CD4-positive, alpha-beta T cell treated with Interleukin-17A for 1 hour (primary cell): ENCODE measurements around the gene MYH14.

Source experiments
- DNase-seq: peaks from one replicate; pipeline ENCODE4 v3.0.0-alpha.2; 2020

Gene MYH14

DNA sequence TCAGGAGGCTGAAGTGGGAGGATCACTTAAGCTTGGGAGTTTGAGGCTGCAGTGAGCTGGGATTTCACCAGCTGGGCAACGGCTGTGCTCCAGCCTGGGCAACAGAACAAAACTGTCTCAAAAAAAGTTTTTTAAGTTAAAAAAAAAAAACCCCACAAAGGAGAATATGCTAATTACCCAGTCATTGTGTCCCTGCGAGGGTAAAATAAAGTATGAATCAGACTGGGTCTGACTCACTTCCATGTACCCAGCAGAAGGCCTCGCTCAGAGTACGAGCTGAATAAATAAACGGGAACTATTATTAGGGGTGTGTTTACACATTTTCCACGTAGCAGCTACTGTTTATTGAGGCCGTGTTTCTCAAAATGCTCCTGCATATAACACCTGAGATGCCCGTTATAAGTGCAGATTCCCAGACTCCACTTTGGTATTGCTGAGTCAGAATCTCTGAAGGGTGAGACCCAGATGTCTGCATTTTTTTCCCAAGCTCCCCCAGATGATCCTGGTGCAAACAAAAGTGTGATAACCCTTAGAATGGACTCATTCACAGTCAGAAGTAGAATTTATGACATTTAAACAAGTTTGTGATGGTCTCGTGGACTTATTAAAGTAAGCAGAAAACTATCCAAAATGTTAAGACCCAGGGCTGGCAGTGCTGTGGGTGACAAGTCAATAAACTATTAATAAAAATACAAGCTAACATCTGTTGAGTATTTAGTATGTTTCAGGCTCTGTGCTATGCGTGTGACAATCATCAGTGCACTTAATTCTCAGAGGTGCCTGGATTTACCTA, 97.6 kb downstream of the MYH14 start:
- no peak for DNase-seq

DNA sequence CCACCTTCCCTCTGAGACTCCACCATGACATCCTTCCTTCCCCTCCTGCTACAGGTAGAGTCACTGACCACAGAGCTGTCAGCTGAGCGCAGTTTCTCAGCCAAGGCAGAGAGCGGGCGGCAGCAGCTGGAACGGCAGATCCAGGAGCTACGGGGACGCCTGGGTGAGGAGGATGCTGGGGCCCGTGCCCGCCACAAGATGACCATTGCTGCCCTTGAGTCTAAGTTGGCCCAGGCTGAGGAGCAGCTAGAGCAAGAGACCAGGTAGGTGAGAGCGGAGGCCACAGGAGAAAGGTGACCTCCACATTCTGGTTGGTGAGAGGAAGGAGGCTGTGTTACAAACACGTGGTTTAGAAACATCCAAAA, 98.2 kb downstream of the MYH14 start:
- DNase-seq = no peak

DNA sequence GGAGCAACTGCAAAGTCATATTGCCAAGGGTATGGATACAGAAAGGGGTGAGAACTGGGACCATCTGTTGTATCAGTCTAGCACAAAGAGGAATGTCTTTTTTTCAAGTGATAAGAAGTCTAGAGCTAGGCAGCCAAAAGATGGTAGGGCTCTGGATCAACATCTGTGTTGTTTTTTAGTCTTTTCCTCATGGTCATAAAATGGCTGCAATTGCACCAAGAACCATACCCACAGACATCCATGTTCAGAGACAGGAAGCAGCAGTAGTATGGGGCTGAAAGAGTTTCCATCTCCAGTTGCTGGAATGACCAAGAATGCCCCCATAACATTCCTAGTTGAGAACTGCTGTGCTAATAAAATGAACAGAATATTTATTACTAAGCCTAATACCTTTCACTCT, 100.1 kb downstream of the MYH14 start:
- no peak for DNase-seq

DNA sequence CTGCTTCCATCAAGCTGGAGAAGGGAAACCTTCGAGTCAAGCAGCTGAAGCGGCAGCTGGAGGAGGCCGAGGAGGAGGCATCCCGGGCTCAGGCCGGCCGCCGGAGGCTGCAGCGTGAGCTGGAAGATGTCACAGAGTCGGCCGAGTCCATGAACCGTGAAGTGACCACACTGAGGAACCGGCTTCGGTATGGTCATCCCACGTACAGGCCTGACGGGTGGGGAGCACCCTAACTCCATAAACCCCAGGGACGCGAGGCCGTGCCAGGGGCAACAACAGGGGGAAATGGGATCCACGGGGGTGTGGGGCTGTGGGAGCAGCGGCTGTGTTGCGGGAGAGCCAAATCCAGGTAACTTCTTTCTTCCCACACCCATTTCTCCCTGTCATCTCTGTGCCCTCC, 105.6 kb downstream of the MYH14 start:
- no peak for DNase-seq

DNA sequence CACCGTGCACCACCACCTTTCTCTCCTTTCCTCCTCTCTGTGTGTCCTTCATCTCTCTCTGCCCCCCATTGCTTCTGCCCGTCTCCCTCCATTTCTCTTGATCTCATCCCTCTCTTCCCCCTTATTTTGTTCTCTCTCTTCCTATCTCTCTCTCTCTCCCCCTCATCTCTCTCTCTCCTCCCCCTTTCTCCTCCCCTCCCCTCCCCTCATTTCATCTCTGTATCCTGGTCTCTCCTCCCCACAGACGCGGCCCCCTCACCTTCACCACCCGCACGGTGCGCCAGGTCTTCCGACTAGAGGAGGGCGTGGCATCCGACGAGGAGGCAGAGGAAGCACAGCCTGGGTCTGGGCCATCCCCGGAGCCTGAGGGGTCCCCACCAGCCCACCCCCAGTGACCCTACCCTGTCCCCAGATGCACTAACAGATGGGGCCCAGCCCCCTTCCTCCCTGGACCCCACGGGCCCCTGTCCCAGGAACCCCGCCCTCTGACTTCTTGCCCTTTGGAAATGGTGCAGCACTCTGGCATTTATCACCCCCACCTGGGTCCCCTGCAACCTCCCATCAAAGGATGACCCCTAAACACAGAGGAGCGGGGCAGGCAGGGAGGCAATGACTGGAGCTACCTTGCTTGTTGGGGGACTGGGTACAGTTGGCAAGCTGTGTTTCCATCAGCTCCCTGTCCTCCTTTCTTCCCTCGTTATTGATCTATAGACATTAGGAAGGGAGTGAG, 106.1 kb downstream of the MYH14 start:
- DNase-seq = no peak

DNA sequence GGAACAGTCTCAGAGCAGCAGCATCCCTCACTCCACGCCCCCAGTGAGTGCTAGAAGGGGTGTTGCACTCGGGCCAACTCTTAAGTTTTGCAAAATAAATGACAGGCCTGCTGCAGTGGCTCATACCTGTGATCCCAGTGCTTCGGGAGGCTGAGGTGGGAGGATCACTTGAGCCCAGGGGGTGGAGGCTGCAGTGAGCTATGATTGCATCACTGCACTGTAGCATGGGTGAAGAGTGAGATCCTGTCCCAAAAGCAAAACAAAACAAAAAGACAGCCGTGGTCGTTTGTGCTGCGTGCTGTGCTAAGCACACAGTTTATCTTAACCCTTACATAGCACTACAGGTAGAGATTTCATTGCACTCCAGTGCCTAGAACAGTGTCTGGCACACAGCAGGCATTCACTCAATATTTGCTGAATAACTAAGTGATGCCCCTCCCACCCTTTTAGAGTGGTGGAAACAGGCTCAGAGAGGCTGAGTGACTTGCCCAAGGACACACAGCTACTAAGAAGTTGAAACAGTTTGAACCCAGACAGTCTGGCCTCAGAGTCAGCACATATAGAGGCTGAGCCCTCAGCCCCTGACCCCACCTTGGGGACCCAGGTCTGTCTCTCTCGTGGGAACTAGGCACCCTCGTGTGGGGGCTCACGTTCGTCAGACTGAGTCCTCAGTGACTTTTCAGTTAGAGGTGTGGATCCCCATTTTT, 107.5 kb downstream of the MYH14 start:
- DNase-seq = no peak

DNA sequence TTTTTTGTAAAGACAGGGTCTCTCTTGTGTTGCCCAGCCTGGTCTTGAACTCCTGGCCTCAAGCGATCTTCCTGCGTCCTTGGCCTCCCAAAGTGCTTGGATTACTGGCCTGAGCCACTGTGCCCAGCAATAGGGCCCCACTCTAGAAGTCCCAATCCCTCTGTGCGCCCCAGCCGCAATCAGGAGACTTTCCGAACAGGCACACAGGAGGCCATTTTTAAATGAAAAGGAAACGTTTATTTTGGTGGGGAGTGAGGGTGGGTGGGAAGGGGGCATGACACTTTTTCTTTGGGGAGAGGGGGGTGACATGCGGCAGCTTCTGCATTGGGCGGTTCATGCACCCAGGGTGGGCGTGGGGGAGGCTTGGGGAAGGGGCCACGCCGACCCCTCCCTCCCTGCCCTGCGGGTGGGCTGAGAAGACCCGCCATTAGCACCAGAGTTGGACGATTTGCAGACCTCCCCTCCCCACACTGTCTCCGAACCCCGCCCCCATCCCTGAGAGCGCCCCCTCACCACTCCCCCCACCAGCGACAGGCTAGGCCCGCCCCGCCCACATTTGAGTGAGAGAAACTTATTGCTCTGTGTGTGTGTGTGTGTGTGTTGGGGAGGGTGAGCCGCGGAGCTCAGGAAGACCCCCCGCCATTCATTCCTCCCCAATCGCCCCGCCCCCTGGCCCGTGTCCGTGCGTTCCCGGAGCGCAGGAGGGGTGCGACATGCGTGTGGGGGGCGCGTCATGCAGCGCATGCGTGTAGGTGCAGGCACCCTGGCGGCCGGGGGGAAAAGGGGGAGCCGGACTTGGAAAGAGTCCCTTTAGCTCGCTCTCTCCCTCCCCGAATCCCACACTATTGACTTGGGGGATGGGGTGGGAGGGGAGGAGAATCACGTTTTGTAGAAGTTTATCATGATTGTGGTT, 108.6 kb downstream of the MYH14 start:
- no peak for DNase-seq

DNA sequence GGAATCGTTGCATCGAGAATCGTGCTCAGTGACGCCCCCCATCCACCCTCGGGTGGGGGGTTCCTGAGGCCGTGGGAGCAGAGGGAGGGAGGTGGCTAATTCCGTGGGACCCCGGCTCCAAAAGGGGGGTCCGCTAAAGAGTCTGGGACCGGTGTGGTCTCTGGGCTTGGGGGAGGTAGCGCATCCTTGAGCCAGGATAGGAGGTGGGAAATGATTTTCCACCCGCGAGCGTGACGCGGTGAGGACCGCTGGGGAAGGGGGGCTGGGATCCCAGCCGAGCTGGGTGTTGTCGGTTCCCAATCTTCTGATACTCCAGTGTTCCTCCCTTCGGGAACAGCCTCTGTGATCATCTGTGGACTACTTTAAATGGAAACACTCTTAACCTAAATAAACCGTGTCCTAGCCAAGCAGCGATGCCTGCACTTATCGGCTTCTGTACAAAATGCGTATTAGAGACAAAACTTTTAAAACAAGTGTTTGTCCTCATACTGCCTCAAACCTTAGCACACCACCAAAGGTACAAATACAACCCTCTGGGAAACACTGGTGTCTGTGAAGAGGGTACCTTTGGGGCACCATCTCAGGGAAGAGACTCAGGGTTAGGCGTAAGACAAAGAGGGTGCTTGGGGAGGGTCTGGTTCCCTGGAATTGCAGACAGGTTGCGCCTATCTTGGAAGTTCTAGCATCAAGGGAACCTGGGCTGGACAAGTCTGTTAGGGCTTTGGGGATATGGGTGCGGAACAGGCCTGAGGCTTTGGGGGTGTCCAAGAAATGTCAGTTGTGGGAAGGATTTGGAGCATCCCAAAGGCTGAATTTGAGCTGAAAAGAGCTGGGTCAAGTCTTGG, 109.8 kb downstream of the MYH14 start:
- no peak for DNase-seq

DNA sequence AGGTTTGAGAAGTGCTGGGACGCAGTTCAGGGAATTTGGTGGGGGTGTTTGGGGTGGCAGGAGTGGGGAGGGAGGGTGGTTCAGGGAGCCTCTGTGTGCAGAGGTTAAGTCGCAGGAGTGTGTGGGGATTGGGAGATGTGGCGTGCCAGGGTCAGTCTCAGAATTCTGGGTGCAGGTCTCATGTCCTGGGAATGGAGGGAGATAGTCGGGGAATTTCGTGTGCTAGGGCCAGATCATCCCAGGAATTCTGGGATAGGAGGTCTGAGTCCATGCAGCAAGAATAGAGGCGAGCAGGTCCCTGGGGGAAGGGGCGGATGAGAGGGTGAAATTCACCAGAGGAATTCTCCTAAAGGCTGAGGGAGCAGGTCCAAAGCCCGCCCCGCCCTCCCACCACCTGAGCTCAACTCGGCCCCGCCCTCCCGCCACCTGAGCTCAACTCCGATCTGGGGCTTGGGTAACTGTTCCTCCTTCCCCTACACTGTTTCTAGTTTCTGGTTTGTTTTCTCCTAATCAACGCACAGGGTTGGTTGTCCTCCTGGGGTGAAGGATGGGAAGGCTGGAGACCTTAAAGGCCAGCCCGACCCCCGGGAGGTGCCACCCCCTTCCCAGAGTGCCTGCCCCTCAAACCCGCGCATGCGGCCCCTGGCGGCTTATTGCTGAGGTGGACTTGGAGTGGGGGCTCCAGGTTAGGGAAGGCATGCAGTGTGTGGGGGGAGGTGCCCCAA, 110.6 kb downstream of the MYH14 start:
- no peak for DNase-seq

DNA sequence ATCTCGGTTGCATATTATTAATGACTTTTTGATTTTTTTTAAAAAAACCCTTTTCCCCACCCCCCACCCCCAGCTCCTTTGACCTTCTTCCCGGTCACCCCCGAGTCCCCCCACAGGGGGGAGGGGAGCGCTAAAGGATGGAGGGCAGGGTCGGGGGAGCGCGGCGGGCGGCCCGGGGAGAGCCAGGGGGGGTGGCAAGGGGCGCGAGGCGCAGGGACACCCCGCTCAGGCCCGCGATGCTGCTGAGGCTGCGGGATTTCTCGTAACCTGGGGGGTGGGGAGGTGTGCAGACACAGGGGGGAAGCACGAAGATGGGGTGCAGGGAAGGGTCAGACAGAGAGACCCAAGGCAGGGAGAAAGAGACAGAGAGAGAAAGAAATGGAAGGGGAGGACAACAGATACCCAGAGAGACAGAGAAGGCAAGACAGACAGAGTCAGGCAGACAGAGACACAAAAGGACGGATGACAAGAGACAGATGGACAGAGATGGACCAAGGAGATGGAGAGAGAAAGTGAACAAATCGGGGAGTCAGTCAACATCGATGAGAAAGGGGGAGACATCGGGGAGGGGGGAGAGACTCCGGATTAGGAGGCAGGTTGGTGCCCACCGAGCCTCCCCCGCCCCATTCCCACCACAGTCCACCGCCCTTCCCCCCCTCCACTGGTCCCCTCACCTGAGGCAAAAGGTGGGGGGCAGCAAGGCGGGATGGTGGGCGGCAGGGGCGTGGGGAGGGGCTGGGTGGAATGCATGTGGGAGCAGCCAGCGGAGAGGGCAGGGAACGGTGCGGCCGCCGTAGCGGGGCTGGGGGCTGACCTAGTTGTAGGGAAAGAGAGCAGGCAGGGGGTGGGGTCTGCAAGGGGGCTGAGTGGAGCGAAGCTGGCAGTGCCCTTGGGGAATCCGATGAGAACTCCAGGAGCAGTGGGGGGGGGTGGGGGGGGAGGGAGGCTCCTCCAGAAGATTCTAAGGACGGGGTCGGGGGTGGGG, 111.6 kb downstream of the MYH14 start:
- no peak for DNase-seq

DNA sequence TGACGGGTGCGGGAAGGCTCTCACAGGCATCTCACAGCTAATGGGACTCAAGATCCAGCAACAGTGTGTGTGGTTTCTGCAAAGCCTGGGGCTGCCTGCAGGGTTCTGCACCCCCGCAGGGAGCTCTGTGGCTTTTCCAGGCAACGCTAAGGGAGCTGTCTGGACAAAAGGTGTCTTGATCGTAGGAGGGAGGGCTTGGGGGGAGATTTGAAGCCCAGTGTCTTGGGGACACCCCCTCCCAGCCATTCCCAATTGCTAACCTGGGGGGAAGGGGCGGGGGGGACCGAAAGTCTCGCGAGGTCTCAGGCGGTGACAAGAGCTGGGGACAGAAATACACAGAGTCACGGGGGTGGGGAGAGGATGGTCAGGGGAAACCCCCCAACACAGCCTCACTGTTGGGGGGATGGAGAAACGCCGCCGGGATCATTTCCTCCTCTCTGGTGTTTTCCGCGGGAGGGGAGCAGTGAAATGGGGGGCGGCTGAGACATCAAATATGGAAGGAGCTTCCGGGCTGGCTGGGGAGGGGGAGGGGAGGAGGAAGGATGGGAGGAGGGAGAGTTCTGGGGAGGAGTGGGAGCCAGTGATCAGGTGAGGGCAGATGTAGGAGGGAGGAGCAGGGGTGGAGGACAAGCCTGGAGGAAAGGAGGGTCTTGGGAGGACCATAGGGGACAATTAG, 112.5 kb downstream of the MYH14 start:
- DNase-seq = peak; percentile 17

DNA sequence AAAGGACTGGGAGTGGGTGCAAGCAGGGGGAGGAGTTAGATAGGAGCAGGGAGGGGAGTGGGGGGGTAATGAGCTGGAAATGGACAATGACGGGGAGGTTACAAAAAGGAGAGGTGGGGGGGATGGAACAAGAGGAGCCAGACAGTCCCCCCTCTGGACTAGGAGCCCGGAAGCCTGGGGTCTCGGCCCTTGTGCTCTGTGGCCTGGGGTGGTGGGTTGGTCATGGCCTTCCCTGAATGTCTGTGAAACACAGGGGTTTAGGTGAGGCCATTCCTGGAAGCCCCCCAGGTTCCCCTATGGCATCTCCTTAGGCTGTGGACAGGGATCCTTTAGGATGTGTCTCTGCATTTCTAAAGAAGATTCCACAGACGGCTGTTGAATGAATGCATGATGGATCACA, 113.7 kb downstream of the MYH14 start:
- no peak for DNase-seq

DNA sequence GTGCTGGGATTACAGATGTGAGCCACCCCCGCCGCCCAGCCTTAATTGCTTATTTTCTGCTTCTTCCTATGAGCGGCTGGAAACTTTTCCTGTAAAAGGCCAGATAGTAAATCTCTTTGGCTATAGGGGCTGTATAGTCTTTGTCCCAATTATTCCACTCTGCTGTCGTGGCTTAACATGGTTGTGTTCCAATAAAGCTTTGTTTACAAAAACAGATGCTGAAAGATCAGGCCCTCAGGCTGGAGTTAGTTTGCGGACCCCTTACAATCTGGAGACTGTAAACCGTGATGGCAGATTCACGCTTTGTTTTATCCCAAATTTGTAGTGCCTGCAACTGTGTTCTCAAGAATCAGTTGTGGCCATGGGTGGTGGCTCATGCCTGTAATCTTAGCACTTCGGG, 115.0 kb downstream of the MYH14 start:
- no peak for DNase-seq

DNA sequence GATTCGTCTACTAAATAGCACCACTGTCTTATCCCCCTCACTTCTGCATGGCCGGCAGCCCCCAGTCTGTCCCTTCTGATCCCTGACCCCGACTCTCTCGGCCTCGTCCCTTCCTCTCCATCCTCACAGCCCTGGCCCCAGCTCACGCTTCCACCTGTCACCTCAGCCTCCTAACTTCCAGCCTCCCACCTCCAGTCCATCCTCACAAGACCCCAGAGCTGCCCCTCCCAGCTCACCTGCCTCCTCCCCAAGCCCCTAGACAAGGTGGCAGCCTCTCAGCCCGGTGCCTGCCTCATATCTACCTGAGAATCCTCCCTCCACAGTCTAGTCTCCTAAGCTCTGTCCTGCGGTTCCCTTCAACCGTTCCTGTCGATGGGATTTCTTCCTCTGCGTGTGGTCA, 115.7 kb downstream of the MYH14 start:
- DNase-seq = no peak

DNA sequence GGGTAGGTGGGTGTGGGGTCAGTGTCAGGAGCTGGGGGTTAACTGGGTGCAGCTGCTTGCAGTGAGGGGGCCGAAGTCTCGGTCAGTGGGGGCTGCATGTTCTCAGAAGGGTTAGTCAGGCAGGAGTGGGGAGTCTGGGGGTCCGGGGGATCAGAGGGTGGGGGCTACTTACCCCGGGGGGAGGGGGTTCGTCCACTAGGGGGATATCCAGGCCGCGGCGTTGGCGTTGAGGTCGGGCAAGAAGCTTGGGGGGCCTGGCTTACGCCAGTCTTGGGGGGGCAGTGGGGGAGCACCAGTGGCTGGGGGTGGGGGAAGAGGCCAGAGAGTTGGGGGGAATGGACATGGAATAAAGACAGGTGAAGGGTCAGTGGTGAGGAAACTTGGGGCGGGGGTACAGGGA, 116.6 kb downstream of the MYH14 start:
- DNase-seq = no peak

DNA sequence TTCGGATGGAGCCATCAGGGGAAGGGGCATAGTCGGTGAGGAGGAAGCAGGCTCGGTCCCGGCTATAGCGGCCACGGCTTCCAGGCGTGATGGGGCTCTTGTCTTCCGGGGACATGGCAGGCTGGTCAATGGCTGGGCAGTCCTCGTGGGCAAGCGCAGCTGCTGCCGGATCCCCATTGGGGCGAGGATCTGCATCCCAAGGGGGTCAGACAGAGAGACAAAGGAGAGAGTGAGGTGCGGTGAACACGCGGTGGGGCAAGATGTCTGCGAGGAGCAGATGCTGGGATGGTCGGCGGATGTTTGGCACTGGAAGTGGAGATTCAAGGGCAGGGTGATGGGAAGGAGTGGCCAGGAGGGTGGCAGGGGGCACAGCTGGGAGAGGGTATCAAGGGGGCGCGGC, 117.2 kb downstream of the MYH14 start:
- no peak for DNase-seq

DNA sequence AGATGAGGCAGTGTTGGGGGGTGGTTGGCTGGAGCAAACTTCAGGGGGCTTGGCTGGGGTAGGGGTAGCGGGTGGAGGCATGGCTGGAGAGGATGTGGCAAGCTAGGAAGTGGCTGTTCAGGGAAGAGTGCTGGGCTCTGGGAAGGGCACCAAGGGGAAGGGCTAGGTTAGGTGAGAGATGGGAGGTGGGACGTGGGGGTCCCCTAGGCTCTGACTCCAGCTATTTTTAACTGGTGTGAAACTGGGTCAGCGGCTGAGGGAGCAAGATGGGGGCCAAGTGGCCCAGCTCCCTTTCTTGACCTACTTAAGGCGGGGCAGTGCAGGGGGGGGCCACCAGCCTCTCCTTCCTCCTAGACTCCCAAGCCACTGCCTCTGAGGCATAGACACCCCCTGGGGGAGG, 118.4 kb downstream of the MYH14 start:
- DNase-seq = no peak

DNA sequence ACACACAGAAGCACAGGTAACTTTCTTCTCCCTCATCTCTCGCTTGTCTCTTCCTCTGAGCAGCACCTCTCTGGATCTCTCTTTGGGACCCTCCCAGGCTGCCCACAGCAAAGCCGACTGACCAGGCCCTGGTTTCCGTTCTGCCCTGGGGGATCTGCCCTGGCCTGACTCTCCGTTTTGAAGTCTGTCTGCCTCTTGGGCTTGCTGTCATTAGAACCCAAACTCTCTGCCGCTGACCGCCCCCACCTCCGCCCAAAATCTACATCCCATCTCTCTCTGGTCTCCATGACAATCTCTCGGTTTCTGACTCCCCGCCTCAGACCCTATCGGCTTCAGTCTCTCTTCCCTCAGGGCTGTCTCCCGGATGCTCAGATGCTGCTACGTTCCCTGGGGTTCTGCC, 118.8 kb downstream of the MYH14 start:
- DNase-seq = no peak
